Left renal cortex interstitium (tissue), 4 donors: ENCODE measurements around the gene CILP2. TPM values are rescaled to one million over a fixed set of nuclear protein-coding genes. Genes with fewer than 3 reads are reported as not detected.

Experiments
- DNase-seq, 4 donors: peaks; one replicate each; pipeline ENCODE4 v3.0.0-alpha.2; 2013; ENCODE audit warnings: low read depth in 4 of 4, low spot score in 2 of 4, missing footprints in 1 of 4
- polyA plus RNA-seq, 4 donors: library from polyadenylated mRNA; unstranded; fragments of 120-200 nt; gene quantifications; one replicate each; pipeline ENCODE4 v1.2.1, GENCODE V29; 2013; ENCODE audit not compliant: insufficient read length in 4 of 4

The CILP2 gene, protein sequence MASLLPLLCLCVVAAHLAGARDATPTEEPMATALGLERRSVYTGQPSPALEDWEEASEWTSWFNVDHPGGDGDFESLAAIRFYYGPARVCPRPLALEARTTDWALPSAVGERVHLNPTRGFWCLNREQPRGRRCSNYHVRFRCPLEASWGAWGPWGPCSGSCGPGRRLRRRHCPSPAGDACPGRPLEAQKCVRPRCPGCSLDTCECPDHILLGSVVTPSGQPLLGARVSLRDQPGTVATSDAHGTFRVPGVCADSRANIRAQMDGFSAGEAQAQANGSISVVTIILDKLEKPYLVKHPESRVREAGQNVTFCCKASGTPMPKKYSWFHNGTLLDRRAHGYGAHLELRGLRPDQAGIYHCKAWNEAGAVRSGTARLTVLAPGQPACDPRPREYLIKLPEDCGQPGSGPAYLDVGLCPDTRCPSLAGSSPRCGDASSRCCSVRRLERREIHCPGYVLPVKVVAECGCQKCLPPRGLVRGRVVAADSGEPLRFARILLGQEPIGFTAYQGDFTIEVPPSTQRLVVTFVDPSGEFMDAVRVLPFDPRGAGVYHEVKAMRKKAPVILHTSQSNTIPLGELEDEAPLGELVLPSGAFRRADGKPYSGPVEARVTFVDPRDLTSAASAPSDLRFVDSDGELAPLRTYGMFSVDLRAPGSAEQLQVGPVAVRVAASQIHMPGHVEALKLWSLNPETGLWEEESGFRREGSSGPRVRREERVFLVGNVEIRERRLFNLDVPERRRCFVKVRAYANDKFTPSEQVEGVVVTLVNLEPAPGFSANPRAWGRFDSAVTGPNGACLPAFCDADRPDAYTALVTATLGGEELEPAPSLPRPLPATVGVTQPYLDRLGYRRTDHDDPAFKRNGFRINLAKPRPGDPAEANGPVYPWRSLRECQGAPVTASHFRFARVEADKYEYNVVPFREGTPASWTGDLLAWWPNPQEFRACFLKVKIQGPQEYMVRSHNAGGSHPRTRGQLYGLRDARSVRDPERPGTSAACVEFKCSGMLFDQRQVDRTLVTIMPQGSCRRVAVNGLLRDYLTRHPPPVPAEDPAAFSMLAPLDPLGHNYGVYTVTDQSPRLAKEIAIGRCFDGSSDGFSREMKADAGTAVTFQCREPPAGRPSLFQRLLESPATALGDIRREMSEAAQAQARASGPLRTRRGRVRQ
- under 1 TPM; 0.07 to 0.27 (median 0.22) TPM for polyA plus RNA-seq

DNA sequence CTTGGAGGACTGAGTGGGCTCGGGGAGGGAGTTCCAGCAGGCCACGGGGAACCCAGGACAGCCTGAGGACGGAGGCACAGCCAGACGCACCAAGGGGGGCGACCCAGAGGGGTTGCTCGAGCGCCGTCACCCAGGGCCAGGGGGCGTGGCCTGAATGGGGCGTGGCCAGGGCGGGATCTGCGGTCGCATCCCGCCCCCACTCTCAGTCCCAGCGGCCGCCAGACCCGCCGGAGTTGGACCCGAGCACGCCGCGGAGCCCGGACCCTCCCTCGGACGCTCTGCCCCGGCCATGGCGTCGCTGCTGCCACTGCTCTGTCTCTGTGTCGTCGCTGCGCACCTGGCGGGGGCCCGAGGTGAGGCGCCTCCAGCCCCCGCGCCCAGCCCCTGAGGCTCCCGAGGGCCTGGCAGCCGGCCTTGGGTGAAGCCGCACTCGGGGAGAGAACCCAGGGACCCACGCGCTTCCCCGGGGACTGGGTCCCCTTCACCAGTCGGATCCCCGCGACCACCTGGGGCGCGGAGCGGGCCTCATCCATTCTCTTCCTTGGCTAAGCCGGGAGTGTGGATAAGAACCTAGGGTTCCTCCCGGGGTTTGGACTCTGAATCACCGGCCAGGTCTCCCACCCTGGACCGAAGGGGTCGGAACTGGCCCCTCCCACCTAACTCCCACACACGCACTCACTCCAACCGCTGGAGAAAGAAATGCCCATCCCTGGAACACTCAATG lies at the start of gene CILP2:
Gene CILP2 (plus strand): TSS at position 205 of the 724 bp plus-strand sequence. CDS start 85 bp downstream, at position 290.
- DNase-seq = no peak

DNA sequence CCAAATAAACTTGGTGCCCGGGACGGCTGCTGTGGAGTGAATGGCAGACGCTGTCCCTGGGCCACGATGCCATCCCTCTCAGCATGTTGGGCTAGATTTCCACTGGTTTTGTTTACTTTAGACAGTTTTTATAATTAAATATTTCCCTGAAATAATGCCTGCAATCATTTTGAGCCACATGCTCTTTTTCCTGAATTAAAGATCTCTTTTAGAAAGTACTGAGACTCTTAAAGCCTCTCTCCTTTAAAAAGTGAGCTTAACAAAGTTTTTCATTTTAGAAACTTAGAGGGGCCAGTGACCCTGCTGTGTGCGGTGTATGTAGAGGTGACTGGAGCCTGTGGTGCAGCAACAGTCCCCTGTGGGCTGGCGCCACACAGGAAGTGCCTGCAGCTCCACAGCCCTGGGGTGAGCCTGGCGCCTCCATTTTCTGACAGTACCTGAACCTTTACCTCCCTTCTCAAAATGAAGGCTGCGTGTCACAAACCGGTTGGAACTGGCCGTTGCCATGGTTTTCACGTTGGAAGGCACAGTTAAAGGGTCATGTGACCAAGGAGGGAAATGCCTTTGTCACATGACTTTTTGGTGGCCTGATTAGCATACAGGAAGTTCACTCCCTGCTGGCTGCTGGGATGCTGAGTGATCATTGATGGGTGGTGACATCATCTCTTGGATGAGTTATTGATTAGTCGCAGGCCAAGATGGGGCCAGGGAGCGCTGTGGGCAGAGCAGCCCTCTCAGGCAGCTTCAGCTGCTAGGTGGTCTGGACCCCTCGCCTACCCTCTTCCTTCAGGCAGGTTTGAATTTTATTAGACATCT lies 49.0 kb upstream of the CILP2 start:
- DNase-seq = peak in 3 of 4 donors; percentile 78 to 93 (median 80)

DNA sequence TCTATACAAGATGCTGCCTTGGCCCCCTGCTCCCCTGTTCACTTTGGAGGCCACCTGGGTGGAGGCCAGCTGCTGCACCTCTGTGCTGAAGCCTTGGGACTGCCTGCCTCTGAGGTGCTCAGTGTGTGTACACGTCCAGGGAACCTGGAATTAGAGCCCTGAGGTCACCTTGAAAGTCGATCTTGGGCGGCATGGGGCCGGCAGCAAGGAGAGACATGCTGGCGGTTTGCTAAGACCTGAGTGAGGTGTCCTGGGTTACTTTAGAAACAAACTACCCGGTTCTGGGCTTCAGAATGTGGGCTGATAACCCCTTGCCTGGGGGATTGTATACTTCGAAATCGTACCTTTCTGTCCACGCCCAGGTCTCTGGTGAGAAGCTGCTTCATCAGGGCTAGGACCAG lies 48.3 kb upstream of the CILP2 start:
- DNase-seq = no peak

DNA sequence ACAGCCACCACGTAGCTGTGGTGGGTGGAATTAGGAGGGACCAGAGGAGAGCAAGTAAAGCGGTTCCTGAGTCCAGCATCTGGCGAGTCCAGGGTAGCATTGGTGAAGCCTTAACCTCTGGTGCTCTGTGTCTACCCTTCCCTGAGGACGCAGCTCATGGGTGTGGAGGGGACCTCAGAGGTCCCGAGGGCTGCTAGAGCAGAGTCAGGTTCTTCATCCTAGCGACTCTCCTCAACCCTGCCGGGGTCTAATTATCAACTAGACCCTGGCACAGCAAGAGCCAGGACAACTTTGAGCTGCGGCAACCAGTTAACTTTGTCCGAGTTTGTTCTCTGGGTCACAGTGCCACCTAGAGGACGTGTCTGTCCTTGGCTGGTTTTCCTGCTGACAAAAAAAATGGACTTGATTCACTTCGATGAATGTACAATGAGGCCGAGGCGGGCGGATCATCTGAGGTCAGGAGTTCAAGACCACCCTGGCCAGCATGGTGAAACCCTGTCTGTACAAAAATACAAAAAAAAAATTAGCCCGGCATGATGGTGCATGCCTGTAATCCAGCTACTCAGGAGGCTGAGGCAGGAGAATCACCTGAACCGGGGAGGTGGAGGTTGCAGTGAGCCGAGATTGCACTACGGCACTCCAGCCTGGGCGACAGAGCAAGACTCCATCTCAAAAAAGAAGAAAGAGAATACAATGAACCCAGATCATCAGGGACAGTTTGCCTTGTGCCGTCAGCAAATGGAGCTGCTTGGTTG lies 47.7 kb upstream of the CILP2 start:
- peak in 3 of 4 donors; percentile 69 to 87 (median 73) for DNase-seq

DNA sequence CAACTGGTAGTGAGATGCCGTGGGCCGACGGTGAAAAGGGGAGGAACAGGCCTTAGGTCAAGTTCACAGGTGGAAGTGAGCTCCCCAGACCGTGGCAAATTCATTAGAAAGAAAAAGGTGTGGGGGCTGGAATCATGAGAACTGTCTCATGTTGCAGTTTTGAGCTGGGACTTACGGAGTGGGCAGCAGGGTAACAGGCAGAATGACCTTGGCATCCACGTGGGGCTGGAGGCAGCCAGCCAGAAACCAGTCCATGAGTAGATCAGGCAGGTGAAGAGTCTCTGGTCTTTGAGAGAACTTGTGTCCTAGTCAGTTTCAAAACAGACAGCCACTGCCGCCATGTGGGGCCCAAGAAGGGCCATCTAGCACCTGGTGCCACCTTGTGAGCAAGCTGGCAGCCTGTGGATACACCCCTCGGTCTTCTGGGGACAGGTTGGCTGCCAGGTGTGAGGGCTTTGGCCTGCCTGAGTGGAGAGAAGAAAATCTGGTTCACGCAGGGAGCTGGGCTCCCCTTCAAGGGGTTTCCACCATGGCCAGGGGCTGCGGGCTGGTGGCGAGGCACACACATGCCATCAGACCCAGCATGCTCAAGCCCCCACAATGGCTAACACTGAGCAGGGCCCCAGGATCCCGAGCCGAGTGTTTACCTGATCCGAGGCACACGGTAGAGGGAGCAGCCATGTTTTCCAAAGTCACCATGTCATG lies 46.6 kb upstream of the CILP2 start:
- no peak for DNase-seq

DNA sequence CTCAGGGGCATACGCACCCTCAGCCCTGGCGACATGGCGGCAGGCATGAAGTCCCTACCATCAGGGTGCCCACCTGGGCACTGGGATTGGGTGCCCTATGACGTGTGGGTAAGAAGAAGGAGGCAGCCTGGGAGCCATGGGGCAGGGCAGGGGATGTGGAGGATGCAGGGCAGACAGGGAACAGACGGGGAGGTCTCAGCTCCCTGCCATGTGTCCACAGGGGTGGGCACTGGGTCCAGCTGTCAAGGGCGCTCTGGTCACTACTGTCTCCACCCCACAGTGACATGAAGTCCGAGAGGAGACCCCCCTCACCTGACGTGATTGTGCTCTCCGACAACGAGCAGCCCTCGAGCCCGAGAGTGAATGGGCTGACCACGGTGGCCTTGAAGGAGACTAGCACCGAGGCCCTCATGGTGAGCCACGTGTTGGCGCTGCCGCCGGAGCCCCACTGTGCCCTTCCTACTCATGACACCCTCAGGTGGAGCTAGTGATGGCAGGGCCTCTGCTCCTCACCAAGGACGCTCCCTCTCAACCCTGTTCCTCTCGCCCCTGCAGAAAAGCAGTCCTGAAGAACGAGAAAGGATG lies 45.9 kb upstream of the CILP2 start:
- DNase-seq = no peak

DNA sequence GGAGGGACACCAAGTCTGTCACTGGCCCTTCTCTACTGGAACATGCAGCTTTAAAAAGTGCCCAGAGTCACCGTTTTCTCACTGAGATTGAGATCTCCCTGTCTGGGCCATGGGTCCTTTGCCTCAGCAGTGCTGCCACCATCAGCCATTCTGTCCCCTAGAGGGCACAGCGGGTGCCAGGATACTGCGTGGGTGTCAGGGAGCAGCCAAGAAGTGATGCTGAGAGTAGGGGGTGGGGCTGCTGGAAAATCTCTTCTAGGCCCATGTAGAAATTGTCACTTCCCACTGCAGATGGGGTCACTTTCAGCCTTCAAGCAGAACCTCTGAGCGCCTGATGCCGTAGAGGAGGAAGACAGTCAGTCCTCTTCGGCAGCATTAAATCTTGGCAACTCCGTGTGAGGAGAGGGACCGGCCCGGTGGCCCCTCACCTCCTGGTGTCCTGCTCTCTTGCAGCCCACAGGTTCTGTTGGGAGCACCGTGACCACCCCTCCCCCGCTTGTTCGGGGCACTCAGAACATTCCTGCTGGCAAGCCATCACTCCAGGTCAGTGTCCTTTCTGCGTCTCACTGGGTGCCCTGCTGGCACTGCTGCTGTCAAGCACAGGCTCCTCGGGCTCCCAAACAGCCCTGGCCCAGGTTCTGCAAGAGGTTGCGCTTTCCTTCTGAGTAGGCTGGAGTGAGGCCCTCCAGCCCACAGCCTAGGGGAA lies 44.1 kb upstream of the CILP2 start:
- no peak for DNase-seq

DNA sequence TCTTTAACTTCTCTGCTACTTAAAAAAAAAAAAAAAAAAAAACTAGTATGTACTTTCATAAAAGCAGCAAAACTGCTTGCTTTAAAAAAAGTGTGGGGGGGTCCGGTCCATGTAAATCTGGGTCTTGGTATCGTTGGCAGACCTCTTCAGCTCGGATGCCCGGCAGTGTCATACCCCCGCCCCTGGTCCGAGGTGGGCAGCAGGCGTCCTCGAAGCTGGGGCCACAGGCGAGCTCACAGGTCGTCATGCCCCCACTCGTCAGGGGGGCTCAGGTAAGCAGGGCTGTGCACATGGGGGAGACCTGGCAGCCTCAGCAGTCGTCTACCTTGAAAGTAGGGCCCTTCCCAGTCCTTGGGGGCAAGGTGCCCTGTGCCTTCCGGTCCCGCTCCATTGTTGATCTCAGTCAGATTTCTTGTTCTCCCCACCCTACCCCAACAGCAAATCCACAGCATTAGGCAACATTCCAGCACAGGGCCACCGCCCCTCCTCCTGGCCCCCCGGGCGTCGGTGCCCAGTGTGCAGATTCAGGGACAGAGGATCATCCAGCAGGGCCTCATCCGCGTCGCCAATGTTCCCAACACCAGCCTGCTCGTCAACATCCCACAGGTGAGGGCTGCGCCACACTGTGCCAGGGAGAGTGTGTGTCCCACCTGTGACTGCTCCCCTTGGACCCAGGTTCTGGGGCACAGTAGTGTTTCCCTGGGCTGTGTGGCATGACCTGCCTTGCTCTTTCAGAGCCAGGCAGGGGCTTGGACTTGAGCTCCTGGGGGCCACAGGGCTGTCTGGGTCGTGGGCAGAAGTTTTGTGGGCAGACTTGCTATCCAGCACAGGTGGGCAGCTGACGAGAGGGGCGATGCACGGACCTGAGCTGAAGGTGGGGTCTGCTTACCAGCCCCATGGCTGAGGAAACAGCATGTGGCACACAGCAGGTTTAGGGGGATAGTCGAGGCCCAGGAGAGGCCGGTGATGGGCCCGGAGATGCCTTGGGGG lies 42.2 kb upstream of the CILP2 start:
- DNase-seq = no peak

DNA sequence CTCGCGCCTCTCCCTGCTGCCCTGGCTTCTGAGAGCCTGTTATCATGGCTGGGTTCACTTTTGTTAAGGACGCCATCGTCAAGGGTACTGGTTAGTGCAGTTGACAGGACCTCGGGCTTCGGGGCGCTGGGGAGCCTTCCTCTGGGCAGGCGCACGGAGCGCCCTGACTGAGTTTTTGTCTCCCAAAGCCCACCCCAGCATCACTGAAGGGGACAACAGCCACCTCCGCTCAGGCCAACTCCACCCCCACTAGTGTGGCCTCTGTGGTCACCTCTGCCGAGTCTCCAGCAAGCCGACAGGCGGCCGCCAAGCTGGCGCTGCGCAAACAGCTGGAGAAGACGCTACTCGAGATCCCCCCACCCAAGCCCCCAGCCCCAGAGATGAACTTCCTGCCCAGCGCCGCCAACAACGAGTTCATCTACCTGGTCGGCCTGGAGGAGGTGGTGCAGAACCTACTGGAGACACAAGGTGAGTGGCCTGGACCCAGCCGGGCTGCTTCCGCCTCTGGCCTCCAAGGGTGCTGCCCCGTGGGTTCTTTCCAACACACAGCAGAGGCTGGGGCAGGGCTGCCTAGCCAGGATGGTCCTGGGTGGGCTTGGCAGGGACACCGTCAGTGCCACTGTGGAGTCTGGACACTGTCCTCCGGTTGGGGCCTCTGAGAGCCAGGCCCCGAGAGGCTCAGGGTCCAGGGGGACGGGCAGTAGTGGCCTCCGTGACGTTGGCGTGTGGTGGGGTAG lies 39.6 kb upstream of the CILP2 start:
- DNase-seq = no peak

DNA sequence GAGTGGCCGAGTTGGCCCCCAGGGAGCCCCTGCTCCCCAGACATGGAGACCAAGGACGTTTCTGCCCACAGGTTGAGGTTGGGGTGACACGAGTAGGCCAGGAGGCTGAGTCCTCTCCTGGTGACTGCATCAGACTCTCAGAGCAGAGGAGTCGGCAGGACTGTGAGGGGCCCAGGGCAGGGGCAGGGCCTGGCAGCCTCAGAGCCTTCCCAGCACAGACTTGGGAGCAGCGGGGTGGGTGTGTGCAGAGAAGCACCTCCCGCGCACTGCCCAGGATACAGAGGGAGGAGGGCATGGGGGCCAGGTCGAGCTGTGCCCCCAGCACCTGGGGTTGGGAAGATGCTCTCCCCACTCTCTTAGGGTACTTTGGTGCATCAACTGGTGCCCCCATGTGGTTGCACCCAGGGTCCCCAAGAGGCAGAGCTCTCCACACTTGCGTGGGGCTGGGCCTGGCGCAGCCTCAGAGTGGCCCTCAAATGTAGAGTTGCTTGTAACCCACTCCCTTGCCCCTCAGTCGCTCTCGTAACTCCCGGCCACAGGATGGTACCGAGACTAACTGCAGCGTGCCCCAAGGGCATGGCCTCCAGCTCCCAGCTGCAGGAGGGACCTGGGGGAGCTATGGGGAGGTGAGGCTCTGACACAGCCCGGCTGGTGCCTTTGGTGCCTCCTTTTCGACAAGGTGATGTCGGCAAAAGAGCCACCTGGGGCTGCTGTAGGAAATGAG lies 38.6 kb upstream of the CILP2 start:
- no peak for DNase-seq

DNA sequence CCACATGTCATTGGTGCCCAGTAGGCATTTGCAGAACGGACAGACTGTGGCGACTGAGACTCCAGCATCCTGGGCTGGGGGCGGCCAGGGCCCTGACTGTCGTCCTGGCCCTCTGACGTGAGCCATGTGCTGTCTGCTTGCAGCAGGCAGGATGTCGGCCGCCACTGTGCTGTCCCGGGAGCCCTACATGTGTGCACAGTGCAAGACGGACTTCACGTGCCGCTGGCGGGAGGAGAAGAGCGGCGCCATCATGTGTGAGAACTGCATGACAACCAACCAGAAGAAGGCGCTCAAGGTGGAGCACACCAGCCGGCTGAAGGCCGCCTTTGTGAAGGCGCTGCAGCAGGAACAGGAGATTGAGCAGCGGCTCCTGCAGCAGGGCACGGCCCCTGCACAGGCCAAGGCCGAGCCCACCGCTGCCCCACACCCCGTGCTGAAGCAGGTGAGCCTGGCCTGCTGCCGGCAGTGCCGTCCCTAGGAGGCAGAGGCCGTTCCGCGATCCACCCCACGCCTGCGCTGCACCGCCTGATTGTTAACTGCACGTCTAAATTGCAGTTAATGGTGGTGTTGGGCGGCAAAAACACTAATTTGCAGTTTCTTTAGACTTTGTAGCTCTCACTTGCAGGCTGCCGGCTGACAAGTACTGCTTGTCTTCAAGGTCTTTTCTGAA lies 37.0 kb upstream of the CILP2 start:
- no peak for DNase-seq

DNA sequence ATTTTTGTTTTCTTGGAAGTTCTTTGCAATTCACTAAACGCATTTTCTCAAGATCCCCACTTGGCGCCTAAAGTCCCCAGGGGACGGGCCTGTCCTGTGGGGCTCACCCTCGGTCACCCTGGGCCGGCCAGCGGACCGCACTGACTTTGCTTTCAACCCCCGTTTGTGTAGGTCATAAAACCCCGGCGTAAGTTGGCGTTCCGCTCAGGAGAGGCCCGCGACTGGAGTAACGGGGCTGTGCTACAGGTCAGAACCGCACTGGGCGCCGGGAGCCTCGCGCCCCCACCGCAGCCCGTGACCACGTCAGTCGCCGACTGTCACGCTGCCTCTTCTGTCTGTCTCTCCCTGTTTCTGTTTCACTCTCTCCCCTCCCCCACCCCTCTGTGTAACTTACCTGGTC lies 36.3 kb upstream of the CILP2 start:
- no peak for DNase-seq

DNA sequence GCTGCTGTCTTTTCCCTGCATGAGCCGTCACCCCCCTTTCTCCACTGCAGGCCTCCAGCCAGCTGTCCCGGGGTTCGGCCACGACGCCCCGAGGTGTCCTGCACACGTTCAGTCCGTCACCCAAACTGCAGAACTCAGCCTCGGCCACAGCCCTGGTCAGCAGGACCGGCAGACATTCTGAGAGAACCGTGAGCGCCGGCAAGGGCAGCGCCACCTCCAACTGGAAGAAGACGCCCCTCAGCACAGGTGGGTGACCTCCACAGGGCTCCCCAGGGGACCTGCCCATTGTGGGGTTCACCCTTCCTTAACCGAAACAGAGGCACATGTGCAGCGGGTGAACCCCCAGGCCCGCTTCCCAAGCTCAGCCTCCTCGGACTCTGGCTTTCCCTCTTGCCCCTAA lies 35.8 kb upstream of the CILP2 start:
- no peak for DNase-seq
